ENCODE measurements around the gene SPSB4.

SPSB4 gene

GRCh38 chr3:141076797-141077571 lies 25.8 kb downstream of the SPSB4 start:
- DNase-seq: peak; percentile 69 to 82

- no peak for DNase-seq
Measured at GRCh38 chr3:141077631-141078030, 26.5 kb downstream of the SPSB4 start.

GRCh38 chr3:141078200-141078599 lies 27.1 kb downstream of the SPSB4 start:
- DNase-seq: no peak

GRCh38 chr3:141080431-141080830 lies 29.3 kb downstream of the SPSB4 start:
- DNase-seq: no peak

- DNase-seq: no peak
Measured at GRCh38 chr3:141081141-141081795, 30.1 kb downstream of the SPSB4 start.

- no peak for DNase-seq
Measured at GRCh38 chr3:141082064-141082463, 30.9 kb downstream of the SPSB4 start.

- DNase-seq: no peak
Measured at GRCh38 chr3:141083226-141083625, 32.1 kb downstream of the SPSB4 start.

- DNase-seq: peak in 1 of 2 experiments; percentile 40
Measured at GRCh38 chr3:141083836-141084649, 32.9 kb downstream of the SPSB4 start.

- DNase-seq: no peak
Measured at GRCh38 chr3:141085343-141086070, 34.4 kb downstream of the SPSB4 start.

GRCh38 chr3:141086188-141086587 lies 35.0 kb downstream of the SPSB4 start:
- DNase-seq: no peak

GRCh38 chr3:141087076-141087777 lies 36.1 kb downstream of the SPSB4 start:
- DNase-seq: no peak

- DNase-seq: no peak
Measured at GRCh38 chr3:141087778-141088130, 36.6 kb downstream of the SPSB4 start.

GRCh38 chr3:141089339-141090152 lies 38.4 kb downstream of the SPSB4 start:
- DNase-seq: no peak

GRCh38 chr3:141091426-141091825 lies 40.3 kb downstream of the SPSB4 start:
- no peak for DNase-seq

GRCh38 chr3:141092663-141093062 lies 41.5 kb downstream of the SPSB4 start:
- no peak for DNase-seq

- no peak for DNase-seq
Measured at GRCh38 chr3:141093397-141093796, 42.2 kb downstream of the SPSB4 start.

- peak; percentile 9 to 40 for DNase-seq
Measured at GRCh38 chr3:141093971-141094684, 43.0 kb downstream of the SPSB4 start.

GRCh38 chr3:141094790-141095545 lies 43.8 kb downstream of the SPSB4 start:
- peak in 1 of 2 experiments; percentile 8 for DNase-seq

- no peak for DNase-seq
Measured at GRCh38 chr3:141095546-141095937, 44.4 kb downstream of the SPSB4 start.

- no peak for DNase-seq
Measured at GRCh38 chr3:141096164-141096563, 45.0 kb downstream of the SPSB4 start.

All from NCI-H526 (cell line).